BJ (cell line): ENCODE data around the gene PRKCZ. TPM values are rescaled to one million over a fixed set of nuclear protein-coding genes. Genes with fewer than 3 reads are reported as not detected.

Source experiments
- CTCF ChIA-PET: fragments of 350-600 bp; formaldehyde crosslinking; extraction: SDS; loops from one replicate; lab custom pipeline; 2021; ENCODE audit warnings: antibody characterized with exemption, inconsistent platforms; lab: Yijun Ruan, JAX
- POLR2A ChIA-PET: fragments of 300-600 bp; sonication (Branson Sonifier 250); formaldehyde crosslinking; extraction: SDS; loops from one replicate; lab custom pipeline; 2021; ENCODE audit warnings: antibody characterized with exemption; lab: Charles Lee
- DNase-seq: peaks from one replicate; pipeline ENCODE4 v3.0.0-alpha.2; 2011; ENCODE audit warnings: low read depth
- H3K27me3 ChIP-seq: 2 replicates; pipeline ENCODE4 v1.6.0; 2011; ENCODE audit warnings: low read length; ENCODE audit not compliant: control insufficient read depth, insufficient read depth
- H3K36me3 ChIP-seq: 2 replicates; pipeline ENCODE4 v1.5.1; 2011; ENCODE audit warnings: low read length; ENCODE audit not compliant: control insufficient read depth, insufficient read depth
- H3K4me3 ChIP-seq: 2 replicates; pipeline ENCODE4 v1.5.1; 2011; ENCODE audit warnings: low read depth, mild to moderate bottlenecking, control low read depth, low read length
- polyA plus RNA-seq: library from polyadenylated mRNA; depleted of rRNA; stranded (reverse); fragments of >200 nt; gene quantifications from 2 replicates; pipeline ENCODE4 v1.2.3, GENCODE V29; 2011
- TF ChIP-seq, protein P1 (sequence below): IDR thresholded peaks from 2 replicates; pipeline ENCODE4 v1.5.1; 2011; ENCODE audit warnings: low read depth, mild to moderate bottlenecking, control low read depth, inconsistent platforms, low read length, moderate library complexity; ENCODE audit not compliant: insufficient read depth

PRKCZ gene
- polyA plus RNA-seq, 1 experiment = 2.3 TPM

DNA sequence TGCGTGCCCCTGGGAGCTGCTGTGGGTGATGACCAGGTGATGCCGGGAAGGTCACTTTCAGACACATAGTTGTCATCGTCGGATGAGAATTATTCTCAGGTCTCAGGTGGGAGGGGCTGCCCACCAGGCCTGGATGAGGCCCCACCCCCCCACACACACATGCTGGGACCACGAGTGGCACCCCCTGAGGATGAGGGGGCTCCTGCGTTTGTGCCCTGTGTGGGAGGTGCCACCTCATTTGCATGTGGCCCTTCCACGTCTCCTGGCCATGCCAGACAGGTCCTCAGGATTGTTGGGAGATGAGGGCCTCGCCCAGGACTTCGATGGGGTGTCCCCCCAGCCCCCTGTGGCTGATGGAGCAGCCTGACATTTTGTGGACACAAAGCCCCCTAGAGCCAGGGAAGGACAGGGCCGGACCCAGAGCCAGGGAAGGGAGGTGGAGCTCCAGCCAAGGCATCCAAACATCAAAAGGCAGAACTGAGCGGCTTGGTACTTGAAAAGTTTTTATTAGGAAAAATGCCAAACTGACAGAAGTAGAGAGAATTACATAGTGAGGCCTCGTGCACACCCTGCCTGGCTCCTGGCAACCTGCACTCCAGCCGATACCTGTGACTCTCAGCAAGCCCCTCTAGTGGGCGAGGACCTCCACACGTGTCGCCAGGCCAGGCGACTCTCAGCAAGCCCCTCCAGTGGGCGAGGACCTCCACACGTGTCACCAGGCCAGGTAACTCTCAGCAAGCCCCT lies 55.7 kb downstream of the PRKCZ start:
- H3K27me3 ChIP-seq = no peaks in the 10 kb centered on the region
- no peak for DNase-seq
- H3K36me3 ChIP-seq = no peaks in the 10 kb centered on the region
- POLR2A ChIA-PET = no interaction called here
- CTCF ChIA-PET = no interaction called here
- TF ChIP-seq, protein P1, sequence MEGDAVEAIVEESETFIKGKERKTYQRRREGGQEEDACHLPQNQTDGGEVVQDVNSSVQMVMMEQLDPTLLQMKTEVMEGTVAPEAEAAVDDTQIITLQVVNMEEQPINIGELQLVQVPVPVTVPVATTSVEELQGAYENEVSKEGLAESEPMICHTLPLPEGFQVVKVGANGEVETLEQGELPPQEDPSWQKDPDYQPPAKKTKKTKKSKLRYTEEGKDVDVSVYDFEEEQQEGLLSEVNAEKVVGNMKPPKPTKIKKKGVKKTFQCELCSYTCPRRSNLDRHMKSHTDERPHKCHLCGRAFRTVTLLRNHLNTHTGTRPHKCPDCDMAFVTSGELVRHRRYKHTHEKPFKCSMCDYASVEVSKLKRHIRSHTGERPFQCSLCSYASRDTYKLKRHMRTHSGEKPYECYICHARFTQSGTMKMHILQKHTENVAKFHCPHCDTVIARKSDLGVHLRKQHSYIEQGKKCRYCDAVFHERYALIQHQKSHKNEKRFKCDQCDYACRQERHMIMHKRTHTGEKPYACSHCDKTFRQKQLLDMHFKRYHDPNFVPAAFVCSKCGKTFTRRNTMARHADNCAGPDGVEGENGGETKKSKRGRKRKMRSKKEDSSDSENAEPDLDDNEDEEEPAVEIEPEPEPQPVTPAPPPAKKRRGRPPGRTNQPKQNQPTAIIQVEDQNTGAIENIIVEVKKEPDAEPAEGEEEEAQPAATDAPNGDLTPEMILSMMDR = no peak
- H3K4me3 ChIP-seq = no peak overlapping the region

DNA sequence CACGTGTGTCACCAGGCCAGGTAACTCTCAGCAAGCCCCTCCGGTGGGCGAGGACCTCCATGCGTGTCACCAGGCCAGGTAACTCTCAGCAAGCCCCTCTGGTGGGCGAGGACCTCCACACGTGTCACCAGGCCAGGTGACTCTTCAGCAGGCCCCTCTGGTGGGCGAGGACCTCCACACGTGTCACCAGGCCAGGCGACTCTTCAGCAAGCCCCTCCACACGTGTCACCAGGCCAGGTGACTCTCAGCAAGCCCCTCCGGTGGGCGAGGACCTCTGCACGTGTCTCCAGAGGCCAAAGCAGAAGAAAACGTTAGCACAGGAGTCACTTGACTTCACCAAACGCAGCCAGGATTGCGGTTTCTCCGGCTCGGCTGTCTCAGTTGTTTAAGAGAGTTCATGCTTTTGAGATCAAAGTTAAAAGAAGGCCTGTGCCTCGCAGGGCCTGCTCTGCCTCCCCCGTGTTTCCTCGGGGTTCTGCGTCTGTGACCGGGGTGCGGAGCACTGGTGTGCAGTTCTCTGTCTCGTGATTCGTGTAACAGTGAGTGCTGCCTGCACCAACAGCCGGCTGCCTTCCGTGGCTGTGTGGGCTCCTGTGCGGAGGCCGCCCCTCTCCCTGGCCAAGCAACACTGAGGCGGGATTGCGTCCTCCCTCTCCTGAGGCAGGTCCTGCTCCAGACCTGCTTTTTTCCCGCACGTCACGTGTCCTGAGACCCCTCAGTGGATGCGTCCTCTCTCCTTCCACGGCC lies 56.6 kb downstream of the PRKCZ start:
- ChIA-PET POLR2A (no interaction called here), CTCF (no interaction called here)
- Histone ChIP-seq H3K27me3 (no peaks in the 10 kb centered on the region), H3K36me3 (no peaks in the 10 kb centered on the region), H3K4me3 (no peak overlapping the region)
- TF ChIP-seq, protein P1 = no peak
- no peak for DNase-seq

DNA sequence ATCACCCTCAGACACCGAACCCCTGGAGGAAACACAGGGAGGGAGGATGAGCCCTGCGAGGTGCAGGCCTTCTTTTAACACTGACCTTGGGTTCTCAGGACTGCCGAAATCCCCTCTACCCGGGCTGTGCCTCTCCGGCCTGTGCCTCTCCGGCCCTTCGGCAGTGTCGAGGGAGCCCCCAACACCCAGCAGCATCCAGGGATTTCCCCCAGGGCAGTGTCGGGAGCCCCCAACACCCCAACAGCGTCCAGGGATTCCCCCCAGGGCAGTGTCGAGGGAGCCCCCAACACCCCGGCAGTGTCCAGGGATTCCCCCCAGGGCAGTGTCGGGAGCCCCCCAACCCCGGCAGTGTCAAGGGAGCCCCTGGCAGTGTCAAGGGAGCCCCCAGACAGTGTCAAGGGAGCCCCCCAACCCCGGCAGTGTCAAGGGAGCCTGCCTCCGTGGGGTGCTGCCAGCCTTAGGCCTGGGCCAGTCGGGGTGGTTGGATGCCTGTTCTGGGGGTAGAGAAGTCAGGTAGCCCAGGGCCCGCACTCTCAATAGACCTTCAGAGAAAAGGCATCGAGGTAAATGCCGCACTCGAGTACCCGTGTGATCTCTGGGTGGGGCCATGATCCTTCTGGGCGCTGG lies 57.5 kb downstream of the PRKCZ start:
- no peak overlapping the region for H3K4me3 ChIP-seq
- DNase-seq = no peak
- no peaks in the 10 kb centered on the region for H3K27me3 ChIP-seq
- TF ChIP-seq, protein P1 = no peak
- ChIA-PET CTCF (interaction anchor here (1.2 to 1.3 kb wide), 2 partner anchors 19 to 67 kb away, joined by 3 read pairs; no protein-coding TSS in a partner anchor), POLR2A (no interaction called here)
- no peaks in the 10 kb centered on the region for H3K36me3 ChIP-seq

DNA sequence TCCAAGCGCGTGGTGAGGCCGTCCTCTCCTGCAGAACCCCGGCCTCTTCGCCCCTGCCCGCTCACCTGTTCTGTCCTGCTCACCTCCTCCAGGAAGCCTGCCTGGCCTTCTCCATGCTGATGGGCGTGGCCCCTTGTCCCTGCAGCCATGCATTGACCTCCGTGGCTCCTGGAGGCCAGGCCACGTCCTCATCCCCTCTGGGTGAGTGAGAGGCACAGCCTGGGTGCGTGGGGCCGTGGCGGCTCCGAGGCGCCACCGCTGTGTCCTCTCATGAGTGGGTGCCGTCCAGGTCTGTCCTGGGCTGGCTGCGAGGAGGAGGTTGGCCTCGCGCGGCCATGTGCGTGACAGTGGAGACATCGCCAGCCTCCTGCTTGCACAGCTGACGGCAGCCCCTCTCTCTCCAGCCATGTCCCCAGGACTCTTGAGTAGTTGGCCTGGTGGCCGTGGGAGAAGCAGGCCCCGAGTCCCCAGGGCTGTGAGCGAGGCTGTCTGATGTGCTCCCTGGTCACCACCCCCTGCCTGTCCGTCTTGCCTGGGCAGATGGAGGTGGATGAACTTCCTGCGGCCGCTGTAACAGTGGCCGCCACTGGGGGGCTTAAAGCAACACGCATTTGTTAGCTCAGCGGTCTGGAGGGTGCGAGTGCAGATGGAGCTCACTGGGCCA lies 58.1 kb downstream of the PRKCZ start:
- TF ChIP-seq, protein P1 = peak; percentile 51
- no peak overlapping the region for H3K4me3 ChIP-seq
- CTCF ChIA-PET = interaction anchor here (1.2 to 1.3 kb wide), 3 partner anchors 20 to 66 kb away, joined by 3 to 4 read pairs (median 3); no protein-coding TSS in a partner anchor
- no peaks in the 10 kb centered on the region for H3K36me3 ChIP-seq
- no peaks in the 10 kb centered on the region for H3K27me3 ChIP-seq
- DNase-seq = no peak
- POLR2A ChIA-PET = no interaction called here
